HG03280 (cell line): ENCODE results near the gene C16orf96.

Experiments
- ATAC-seq: cut with Tn5 transposase; IDR thresholded peaks from one replicate; pipeline ENCODE4 v1.9.1; 2021; ENCODE audit warnings: mild to moderate bottlenecking, moderate library complexity; ENCODE audit not compliant: unreplicated experiment

Gene C16orf96

GRCh38 chr16:4615384-4616046 lies 59.4 kb downstream of the C16orf96 start:
- no peak for ATAC-seq

- ATAC-seq = peak; percentile 75
These were observed 60.1 kb downstream of the C16orf96 start for GRCh38 chr16:4616047-4616811.

GRCh38 chr16:4617880-4618279 lies 61.7 kb downstream of the C16orf96 start:
- no peak for ATAC-seq

- no peak for ATAC-seq
These were observed 62.7 kb downstream of the C16orf96 start for GRCh38 chr16:4618645-4619418.

GRCh38 chr16:4623593-4623992 lies 67.5 kb downstream of the C16orf96 start:
- ATAC-seq = no peak

GRCh38 chr16:4624015-4624826 lies 68.1 kb downstream of the C16orf96 start, which contains the start of gene MGRN1:
Gene MGRN1 (plus strand): TSS chr16:4624826. CDS start chr16:4624961, 135 bp downstream.
- peak; percentile 74 for ATAC-seq

GRCh38 chr16:4624827-4625559 lies 68.9 kb downstream of the C16orf96 start:
- peak; percentile 48 for ATAC-seq

GRCh38 chr16:4625560-4626159 lies 69.5 kb downstream of the C16orf96 start:
- no peak for ATAC-seq

- ATAC-seq = no peak
These were observed 70.3 kb downstream of the C16orf96 start for GRCh38 chr16:4626396-4626795.

GRCh38 chr16:4628283-4628682 lies 72.1 kb downstream of the C16orf96 start:
- no peak for ATAC-seq

GRCh38 chr16:4631444-4631843 lies 75.3 kb downstream of the C16orf96 start:
- ATAC-seq = no peak

- ATAC-seq = no peak
These were observed 77.9 kb downstream of the C16orf96 start for GRCh38 chr16:4633910-4634635.

- ATAC-seq = no peak
These were observed 78.6 kb downstream of the C16orf96 start for GRCh38 chr16:4634768-4635167.

GRCh38 chr16:4636196-4636595 lies 80.1 kb downstream of the C16orf96 start:
- ATAC-seq = no peak

GRCh38 chr16:4637501-4638166 lies 81.5 kb downstream of the C16orf96 start:
- ATAC-seq = no peak

GRCh38 chr16:4639899-4640509 lies 83.9 kb downstream of the C16orf96 start:
- ATAC-seq = no peak

GRCh38 chr16:4640572-4641305 lies 84.6 kb downstream of the C16orf96 start:
- no peak for ATAC-seq
